Hepatic stellate cell (primary cell): Measurements from ENCODE around the gene TMC8.
A peak's percentile ranks its signal among the peaks of the same experiment; 100 is the strongest.

Source experiments
- DNase-seq: peaks from one replicate; pipeline ENCODE4 v3.0.0; 2011; ENCODE audit warnings: low spot score

The TMC8 gene

GRCh38 chr17:78182504-78182903 lies 51.9 kb downstream of the TMC8 start:
- DNase-seq = no peak

- DNase-seq = no peak
Measured at GRCh38 chr17:78183916-78184315, 53.3 kb downstream of the TMC8 start.

- no peak for DNase-seq
Measured at GRCh38 chr17:78184351-78184750, 53.8 kb downstream of the TMC8 start.

- DNase-seq = no peak
Measured at GRCh38 chr17:78184868-78185267, 54.3 kb downstream of the TMC8 start.

GRCh38 chr17:78185981-78186691 lies 55.6 kb downstream of the TMC8 start:
- no peak for DNase-seq

- peak; percentile 100 for DNase-seq
Measured at GRCh38 chr17:78186692-78187595, 56.4 kb downstream of the TMC8 start, which contains the start of the genes AFMID and TK1. Gene AFMID (plus strand): TSS chr17:78187362. CDS start chr17:78187371, 9 bp downstream. Gene TK1 (minus strand): TSS chr17:78187052. CDS start chr17:78186994, 58 bp downstream.
